ENCODE results near the gene TMEM130. TPM values are rescaled to one million over a fixed set of nuclear protein-coding genes. Genes with fewer than 3 reads are reported as not detected.

The TMEM130 gene
- polyA plus RNA-seq, 1 donor (not counting 4 experiments of a cell fraction or from before 2014, with no cell fraction given), result not detected

GRCh38 chr7:98826387-98826786 is 43.4 kb downstream of the TMEM130 start:
- H3K9me3 ChIP-seq (ENCODE audit: control insufficient read depth, low read depth, low read length), result no peaks in the 10 kb centered on the region
- FAIRE-seq (no peak), DNase-seq (ENCODE audit: low read depth, low spot score) (no peak)
- H3K36me3 ChIP-seq (ENCODE audit: control insufficient read depth in 2 of 2, extremely low read depth in 1 of 2, insufficient read depth in 2 of 2, low read length in 2 of 2), result no peaks in the 10 kb centered on the region
- peaks cover 5% of the 10 kb centered on the region for H3K27me3 ChIP-seq (ENCODE audit: control insufficient read depth, extremely low read depth, insufficient read depth, low read length)
- H2AFZ ChIP-seq (ENCODE audit: control insufficient read depth, low read length), result peak overlapping the region; percentile 27
- no peak overlapping the region for H3K9ac ChIP-seq (ENCODE audit: control insufficient read depth, extremely low read depth, insufficient read depth, low read length)
- no peaks in the 10 kb centered on the region for H3K9me1 ChIP-seq (ENCODE audit: control insufficient read depth, extremely low read depth, insufficient read depth, low read length)
- H3K4me3 ChIP-seq (ENCODE audit: control insufficient read depth in 2 of 3, extremely low read depth in 1 of 3, insufficient read depth in 2 of 3, low read depth in 1 of 3, low read length in 3 of 3), result peak overlapping the region in 1 of 3 experiments; percentile 47
- H3K4me1 ChIP-seq (ENCODE audit: control insufficient read depth, extremely low read depth, insufficient read depth, low read length), result peaks cover 14% of the 10 kb centered on the region
- TF ChIP-seq CTCF (optimal IDR thresholded peaks at IDR 0.05 in 1 of 3, IDR thresholded peaks at IDR 0.05 in 1 of 3, conservative IDR thresholded peaks at IDR 0.05 in 1 of 3; ENCODE audit: extremely low read depth in 1 of 3, insufficient read depth in 2 of 3, low read length in 3 of 3) (no peak), EZH2 (IDR thresholded peaks at IDR 0.05; ENCODE audit: low read length) (no peak)
- no peaks in the 10 kb centered on the region for H4K20me1 ChIP-seq (ENCODE audit: control insufficient read depth, extremely low read depth, insufficient read depth, low read length)
- dilution Hi-C loops (cut with MboI; ENCODE audit: extremely low pct_ligation_motif_present, low sequenced_read_pairs), result loop anchor here (25.0 kb wide), 1 partner anchor 364 kb away; no protein-coding TSS in a partner anchor
- H3K27ac ChIP-seq (ENCODE audit: control insufficient read depth, insufficient read depth, low read length), result no peak overlapping the region
- H3K79me2 ChIP-seq (ENCODE audit: control insufficient read depth, insufficient read depth, low read length), result no peaks in the 10 kb centered on the region
- peak overlapping the region; percentile 50 for H3K4me2 ChIP-seq (ENCODE audit: control insufficient read depth, extremely low read depth, insufficient read depth, low read depth, low read length)

GRCh38 chr7:98823226-98823625 is 46.6 kb downstream of the TMEM130 start:
- Histone ChIP-seq H3K4me3 (ENCODE audit: control insufficient read depth in 2 of 3, extremely low read depth in 1 of 3, insufficient read depth in 2 of 3, low read depth in 1 of 3, low read length in 3 of 3) (no peak overlapping the region), H4K20me1 (ENCODE audit: control insufficient read depth, extremely low read depth, insufficient read depth, low read length) (no peaks in the 10 kb centered on the region), H2AFZ (ENCODE audit: control insufficient read depth, low read length) (no peak overlapping the region), H3K79me2 (ENCODE audit: control insufficient read depth, insufficient read depth, low read length) (no peaks in the 10 kb centered on the region), H3K9ac (ENCODE audit: control insufficient read depth, extremely low read depth, insufficient read depth, low read length) (no peak overlapping the region), H3K4me2 (ENCODE audit: control insufficient read depth, extremely low read depth, insufficient read depth, low read depth, low read length) (no peak overlapping the region), H3K27me3 (ENCODE audit: control insufficient read depth, extremely low read depth, insufficient read depth, low read length) (peaks cover 5% of the 10 kb centered on the region), H3K9me1 (ENCODE audit: control insufficient read depth, extremely low read depth, insufficient read depth, low read length) (no peaks in the 10 kb centered on the region), H3K4me1 (ENCODE audit: control insufficient read depth, extremely low read depth, insufficient read depth, low read length) (peaks cover 14% of the 10 kb centered on the region), H3K36me3 (ENCODE audit: control insufficient read depth in 2 of 2, extremely low read depth in 1 of 2, insufficient read depth in 2 of 2, low read length in 2 of 2) (no peaks in the 10 kb centered on the region), H3K27ac (ENCODE audit: control insufficient read depth, insufficient read depth, low read length) (no peak overlapping the region), H3K9me3 (ENCODE audit: control insufficient read depth, low read depth, low read length) (no peaks in the 10 kb centered on the region)
- no peak for TF ChIP-seq CTCF (optimal IDR thresholded peaks at IDR 0.05 in 1 of 3, IDR thresholded peaks at IDR 0.05 in 1 of 3, conservative IDR thresholded peaks at IDR 0.05 in 1 of 3; ENCODE audit: extremely low read depth in 1 of 3, insufficient read depth in 2 of 3, low read length in 3 of 3)
- no peak for TF ChIP-seq EZH2 (IDR thresholded peaks at IDR 0.05; ENCODE audit: low read length)
- dilution Hi-C loops (cut with MboI; ENCODE audit: extremely low pct_ligation_motif_present, low sequenced_read_pairs), result no loop called here
- DNase-seq (ENCODE audit: low read depth, low spot score) (no peak), FAIRE-seq (no peak)
